Midbrain (tissue), 1 donor: Measurements from ENCODE around the gene STXBP6.

ENCODE experiments used
- DNase-seq: peaks from one replicate; lab custom pipeline; 2025; lab: John Stamatoyannopoulos, UW

STXBP6 gene

DNA sequence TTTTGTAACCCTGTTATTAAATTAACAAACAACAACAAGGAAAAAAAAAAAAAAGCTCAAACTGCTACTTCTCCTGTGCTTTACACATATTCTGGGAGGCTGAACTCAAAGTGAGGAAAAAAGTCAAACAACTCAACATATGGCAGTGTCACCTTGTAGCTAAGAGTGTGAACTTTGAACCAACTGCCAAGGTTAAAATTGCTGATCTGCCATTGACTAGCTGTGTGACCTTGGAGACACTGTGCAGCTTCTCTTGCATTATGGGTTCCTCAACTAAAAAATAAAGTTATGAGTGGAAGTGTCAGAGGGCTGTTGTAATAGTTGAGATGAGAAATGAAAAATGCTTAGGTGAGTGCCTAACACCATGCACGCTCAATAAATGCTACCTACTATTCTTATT, 34.2 kb downstream of the STXBP6 start:
- no peak for DNase-seq

DNA sequence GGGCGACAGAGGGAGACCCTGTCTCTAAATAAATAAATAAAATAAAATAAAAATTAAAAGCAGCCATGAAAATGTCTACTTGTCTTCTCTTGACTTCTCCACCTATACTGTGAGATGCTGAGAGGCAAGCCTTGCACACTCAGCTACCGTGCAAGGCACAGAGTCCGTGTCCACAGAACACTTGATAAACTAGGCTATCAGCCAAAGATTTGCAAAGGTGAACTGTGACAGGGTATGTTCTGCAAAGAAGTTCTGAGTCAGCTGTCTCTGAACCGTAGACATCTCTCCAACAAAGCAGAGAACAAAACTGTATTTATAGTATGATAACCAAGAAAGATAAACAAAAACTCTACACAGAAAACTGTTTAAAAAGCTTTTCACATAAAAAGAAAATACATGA, 35.5 kb downstream of the STXBP6 start:
- no peak for DNase-seq

DNA sequence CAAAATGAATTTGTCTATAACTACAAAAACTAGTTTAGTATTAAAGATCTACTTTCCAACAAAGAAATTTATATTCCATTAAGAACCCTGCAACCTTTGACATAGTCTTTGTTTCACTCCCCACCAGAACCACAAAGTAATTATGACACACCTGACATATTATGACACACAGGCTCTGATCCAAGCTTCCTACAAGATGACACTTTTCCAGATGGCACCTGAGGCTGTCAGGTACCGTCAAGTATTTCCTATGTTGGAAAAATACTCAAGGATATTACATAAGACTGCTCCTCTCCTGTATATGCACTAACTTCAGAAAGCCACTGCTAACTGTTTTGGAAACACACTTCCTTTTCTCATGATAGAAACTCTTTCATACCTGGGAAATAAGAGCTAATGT, 38.9 kb downstream of the STXBP6 start:
- no peak for DNase-seq

DNA sequence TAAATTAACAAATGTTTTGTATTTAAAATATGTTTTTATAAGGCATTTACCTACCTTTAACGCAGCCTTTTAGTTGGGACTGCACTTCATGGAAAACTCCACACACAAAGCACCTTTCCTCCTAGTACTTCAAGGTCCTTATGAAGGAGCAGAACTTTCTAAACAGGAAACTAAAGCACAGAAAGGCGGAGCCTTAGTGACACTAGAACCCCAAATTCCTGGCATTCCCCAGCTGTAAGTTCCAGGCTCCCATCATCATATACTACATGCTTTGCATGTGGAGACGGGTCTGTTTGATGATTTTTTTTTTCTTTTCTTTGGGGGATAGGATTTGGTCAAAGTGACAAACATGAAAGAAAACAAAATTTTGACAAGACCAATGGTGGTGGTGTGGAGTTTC, 39.5 kb downstream of the STXBP6 start:
- DNase-seq, result no peak

DNA sequence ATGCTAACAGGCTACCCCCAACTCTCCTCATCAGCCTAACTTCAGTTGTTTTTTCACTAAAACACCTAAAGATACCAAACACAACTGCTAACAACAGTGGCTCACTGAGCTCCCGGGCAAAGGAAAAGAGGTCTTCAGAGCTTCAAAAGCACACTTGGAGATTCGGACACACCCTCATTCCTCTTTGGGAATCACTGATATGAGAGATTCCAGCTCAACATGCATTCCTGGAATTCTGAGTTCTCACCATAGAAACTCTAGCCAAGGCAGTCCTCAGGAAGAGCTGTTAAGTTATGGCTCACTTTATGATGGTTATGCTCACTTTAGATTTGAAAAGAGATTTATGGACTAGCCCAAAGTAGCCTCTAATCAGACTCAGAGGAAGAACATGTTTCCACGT, 40.1 kb downstream of the STXBP6 start:
- no peak for DNase-seq

DNA sequence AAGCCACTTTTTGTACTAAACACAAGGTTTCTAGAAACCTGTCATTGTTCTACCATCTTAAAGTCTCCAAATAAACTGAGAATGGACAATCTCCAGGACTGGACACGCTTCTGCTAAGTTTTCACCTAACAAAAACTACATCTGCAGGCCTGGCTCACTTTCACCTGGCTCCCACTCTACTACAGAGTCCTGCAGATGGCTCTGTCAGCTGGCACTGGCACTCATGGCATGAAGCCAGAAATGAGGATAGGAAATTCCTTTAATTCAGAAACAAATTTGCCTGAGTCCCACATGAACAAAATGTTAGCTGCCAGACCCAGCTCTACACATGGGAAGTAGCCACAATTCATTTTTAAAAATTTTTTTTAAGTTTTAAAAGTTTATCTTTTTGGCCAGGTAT, 42.1 kb downstream of the STXBP6 start:
- DNase-seq, result peak; percentile 27

DNA sequence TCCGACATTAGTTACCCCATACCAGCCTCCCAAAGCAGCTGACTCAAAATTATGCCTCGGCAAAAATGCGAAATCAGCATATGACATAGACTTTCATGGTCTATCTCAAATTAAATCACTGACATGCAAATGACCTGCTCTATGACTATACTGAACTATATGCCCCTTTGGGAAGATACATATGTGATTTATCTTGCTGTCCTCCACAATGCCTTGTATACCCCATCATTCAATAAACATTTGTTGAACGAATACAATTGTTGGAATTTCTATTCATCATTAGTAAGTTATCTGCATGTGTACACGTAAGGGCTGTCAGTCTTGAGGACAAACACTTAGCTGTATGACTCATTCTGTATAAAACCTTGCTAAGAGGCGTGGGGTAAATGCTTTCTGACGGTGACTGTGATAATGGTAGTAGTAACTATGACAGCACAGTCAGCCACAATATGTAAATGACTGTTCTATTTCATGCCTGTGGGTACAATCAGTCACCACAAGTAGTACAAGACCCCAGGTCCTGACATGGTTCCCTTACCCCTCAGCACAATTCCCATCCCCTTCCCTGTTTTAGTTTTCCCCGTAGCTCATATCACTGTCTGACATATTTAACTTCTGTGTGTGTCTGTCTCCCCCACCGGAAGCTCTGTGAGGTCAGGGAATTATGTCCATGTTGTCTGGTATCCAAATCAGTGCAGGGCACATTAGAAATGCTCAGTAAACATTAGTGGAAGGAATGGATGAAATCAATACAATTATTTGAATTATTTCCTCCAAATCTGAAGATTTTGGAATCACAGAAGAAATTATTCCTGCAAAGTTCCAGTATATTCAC, 42.8 kb downstream of the STXBP6 start:
- DNase-seq, result no peak

DNA sequence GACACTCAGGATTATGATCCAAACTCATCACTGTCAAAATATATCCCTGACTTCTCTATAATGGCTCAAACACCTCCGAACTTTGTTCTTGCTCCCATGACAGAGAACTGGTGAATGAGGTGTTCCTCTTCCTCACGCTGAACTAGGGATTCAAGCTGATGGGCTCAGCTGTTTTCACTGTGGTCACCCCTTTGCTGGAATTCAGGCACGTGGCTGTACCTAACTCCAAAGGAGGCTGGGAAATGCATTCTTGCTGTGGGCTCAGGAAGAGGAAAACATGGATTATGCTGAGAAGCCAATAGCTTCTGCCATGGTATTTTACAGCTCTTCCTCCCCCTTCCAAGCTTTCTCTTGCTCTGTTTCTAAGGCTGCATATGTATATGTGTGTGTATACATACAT, 43.9 kb downstream of the STXBP6 start:
- DNase-seq, result no peak

DNA sequence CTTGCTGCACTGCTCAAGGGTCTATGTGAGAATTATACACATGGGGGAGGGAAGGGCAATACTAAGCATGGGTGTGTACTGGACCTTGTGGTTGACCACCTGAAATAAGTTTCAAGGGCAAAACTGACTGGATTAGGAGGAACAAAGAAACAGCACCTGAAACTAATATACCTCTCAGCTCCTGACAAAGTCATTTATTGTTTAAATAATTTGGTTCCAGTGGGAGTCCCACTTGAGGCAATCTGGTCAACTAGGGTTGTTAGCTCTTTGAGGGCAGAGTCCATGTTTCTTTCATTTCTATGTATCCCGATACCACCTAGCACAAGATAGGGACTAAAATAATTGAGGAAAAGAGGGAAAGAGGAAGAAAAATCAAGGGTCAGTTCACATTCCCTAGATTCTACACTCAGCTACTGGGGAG, 45.5 kb downstream of the STXBP6 start:
- no peak for DNase-seq

DNA sequence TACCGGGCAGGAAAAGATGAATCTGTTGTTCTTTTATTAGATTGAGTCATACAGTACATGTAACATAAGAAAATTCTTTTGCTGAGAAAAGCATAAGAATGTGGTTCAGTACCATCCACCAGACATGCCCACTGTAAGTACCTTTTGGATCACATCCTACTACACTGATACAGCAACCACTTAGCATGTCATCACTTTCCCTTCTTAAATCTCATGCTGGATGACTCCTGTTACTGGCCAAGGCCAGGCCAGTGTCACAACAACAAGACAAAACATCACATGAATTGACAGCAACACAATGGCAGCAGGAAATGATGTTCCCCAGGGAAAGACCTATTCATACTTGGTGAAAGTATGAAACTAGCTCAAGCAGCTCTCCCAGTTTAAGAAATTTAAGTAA, 46.4 kb downstream of the STXBP6 start:
- DNase-seq, result no peak

DNA sequence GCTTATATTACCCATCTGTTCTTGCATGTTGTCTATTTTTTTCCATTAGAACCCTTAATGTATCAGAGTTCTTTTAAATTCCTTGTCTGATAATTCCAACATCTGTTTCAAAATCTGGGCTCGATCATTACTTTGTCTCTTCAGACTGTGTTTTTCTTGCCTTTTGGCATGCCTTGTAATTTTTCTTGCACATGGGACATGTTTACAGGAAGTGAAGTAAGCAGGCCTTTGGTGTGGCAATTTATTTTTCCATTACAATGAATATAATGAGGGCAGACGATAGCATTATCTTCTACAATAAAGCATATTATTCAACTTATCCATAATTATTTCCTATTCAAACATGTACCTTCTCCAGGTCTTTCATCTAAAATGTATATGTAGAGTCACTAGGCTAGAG, 48.3 kb downstream of the STXBP6 start:
- no peak for DNase-seq

DNA sequence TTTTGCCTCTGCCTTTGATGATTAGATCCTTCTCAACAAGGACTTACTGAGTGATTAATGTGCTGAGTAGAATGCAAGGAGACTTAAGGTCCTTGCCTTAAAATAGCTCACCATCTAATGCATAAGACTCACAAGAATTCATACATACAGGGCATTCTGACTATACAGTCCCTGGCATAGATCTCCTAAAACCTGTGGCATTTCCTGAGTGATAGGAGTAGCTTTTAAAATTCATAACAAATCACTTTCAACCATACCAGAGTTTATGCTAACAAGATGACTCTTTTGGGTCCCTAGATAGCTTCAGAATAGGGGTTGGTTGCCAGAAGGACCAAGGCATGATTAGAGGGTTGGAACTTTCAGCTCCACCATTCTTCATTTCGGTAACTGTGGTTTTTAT, 48.8 kb downstream of the STXBP6 start:
- DNase-seq, result no peak

DNA sequence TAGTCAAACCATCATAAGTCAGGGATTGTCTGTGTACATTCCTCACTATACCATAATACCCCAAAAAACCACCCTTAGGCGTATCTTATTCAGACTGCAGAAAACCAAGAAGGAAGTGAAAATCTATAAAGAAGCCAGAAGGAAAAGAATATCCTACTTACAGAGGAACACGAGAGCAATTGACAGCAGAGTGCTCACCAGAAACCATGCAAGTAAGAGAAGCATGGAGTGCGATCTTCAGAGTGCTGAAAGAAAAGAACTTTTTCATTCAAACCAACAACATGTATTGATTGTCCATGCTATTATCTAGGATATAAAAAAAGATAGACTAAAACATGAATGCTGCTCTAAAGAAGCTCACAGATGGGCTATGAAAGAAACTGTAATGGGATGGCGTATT, 50.8 kb downstream of the STXBP6 start:
- DNase-seq, result no peak

DNA sequence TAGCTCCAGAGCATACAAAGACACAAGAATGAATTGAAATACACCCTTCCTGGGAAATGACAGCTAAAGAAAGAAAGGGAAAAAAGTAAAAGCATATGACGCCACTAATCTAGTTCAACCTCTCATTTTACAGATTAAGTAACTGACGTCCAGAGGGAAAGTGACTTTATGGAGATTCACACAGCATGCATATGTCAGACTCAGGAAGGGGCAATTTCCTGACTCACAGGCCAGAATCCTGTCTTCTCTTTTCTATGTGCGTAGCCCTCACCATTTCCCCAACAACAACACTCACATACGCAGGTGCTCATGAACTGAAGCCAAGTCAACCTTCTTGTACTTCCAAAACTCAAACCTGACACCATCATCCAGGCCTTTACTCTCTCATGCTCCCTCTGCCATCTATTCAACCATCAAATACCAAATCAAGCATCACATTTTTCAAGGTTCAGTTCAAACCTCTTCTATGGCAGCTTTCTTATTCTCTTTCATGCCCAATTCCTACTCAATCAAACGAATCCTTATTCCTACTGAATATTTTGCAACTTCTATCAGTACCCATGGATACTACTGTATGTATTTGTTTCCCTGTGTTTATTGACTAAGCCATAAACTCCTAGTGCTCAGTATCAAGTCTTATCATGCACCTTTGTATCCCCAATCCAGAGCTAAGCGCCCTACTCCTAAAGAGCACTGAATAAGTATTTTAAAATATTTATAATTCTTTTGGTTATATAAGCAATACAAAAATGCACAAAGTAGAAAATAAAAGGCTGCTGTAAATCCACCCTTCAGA, 52.8 kb downstream of the STXBP6 start:
- DNase-seq, result no peak

DNA sequence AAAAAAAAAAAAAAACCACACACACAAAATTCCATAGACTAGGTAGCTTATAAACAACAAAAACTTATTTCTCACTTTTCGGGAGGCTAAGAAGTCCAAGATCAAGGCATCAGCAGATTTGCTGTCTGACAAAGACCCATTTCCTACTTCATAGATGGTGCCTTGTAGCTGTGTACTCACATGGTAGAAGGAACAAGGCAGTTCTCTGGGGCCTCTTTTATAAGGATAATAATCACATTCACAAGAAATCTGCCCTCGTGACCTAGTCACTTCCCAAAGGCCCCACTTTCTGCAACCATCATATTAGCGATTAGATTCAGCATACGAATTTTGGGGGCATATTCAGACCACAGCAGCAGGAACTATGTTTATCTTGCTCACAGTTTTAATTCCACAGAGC, 54.9 kb downstream of the STXBP6 start:
- no peak for DNase-seq

DNA sequence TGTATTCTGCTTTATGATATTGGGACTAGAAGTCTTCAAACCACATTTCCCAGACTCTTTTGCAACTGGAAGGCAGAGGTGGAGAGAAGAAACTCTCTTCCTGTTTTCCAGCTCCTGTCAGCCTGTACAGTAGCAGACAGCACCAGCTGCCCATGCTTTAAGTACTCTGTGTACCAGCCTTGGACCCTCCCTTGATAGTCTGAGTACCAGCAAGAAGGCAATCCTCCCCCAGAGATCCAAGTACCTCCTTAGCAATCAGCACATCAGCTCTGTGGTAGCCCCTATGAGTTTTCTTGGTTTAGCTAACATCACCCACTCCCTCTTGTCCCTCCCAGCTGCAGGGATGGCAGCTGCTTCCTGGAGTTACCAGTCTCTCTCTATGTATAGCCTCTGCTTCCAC, 56.3 kb downstream of the STXBP6 start:
- DNase-seq, result no peak

DNA sequence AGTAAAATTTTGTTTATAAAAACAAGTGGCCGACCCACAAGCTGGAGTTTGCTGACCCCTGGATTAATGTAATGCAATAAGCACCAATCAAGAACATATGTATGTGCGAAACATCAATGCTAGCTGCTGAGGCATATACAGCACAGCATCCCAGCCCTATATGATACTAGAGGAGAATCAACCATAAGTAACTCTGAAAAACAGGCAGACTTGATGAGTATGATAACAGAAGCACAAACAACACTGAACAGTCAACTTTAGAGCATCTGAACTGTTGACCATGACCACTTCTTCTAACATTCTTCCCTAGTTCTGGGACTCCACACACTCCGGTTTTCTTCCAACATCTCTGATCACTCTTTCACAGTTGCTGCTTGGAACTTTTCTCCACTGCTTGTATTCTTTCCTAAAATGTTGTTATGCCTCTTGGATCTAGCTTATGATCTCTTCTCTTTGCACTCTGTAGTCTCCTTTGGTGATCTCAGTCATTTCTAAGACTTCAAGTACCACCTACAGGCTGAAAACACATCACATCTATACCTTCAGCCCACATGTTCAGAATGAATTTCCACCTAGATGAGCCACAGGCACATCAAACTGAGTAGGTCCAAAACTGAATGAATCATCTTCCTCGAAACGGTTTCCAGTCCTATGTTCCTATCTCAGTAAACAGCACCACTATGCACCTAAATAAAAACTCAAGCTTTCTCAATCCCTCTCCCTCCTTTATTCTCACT, 57.2 kb downstream of the STXBP6 start:
- DNase-seq, result no peak

DNA sequence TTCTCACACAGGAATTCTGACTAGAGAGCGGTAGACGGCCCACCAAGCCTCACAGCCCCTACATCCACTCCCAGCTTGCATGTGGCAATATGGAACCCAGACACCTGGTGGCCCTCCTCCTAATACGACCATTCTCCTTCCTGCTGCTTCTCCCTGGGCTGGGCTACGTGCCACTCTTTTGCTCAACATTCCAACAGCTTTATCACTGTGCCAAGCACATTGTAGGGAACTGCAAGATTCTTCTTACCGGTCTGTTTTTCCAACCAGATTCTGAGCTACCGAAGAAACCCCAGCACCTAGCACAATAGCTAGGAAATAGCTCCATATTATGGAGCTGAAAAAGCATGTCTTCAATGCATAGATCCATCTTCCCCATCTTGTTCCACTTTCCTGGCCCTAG, 58.1 kb downstream of the STXBP6 start:
- DNase-seq, result no peak

DNA sequence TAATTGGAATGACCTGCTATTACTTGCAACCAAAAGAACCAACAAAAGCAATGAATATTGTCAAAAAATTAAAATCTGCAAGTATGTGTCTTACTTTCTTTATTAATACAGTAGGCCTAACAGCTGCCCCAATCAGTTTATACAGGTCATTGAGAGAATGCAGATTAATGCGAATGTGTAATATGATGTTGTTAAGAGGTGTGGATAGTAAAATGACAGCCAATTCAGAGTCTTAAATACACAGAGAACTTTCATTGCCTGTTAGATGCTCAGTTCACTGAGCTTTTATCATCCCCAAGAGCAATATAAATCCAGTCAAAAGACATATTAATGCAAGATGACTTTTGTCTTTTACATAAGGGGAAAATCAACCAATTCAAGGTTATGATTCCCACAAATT, 58.7 kb downstream of the STXBP6 start:
- no peak for DNase-seq

DNA sequence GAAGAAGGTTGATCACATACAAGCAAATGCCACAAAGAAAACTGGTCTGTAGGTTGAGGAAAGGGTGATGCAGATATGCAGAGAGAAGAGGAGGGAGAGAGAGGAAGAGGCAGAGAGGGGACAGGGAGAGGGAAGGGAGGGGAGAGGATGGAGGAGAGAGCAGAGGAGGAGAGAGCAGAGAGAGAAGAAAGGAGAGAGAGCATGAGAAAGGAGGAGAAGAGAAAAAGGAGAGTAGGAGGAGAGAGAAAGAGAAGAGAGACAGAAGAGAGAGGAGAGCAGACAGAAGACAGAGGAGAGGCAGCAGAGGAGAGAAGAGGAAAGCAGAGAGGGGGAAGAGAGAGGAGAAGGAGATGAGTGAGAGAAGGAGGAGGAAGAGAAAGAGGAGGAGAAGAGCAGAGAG, 59.2 kb downstream of the STXBP6 start:
- no peak for DNase-seq

DNA sequence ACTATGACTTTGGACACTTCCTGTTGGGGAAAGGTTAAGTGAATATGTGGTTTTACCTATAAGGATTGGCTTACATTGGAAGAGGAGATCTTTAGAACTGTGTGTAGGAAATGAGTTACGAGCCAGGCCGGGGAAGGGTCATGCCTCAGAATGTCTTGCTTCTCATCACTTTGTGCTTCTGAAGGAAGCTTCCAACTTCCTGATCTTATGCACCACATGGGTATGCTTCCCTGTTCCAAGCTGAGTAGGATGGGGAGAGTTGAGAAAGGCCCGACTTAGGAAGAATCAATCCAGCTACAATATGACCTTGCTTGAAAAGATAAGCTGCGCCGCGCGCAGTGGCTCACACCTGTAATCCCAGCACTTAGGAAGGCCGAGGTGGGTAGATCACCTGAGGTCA, 59.9 kb downstream of the STXBP6 start:
- DNase-seq, result no peak

DNA sequence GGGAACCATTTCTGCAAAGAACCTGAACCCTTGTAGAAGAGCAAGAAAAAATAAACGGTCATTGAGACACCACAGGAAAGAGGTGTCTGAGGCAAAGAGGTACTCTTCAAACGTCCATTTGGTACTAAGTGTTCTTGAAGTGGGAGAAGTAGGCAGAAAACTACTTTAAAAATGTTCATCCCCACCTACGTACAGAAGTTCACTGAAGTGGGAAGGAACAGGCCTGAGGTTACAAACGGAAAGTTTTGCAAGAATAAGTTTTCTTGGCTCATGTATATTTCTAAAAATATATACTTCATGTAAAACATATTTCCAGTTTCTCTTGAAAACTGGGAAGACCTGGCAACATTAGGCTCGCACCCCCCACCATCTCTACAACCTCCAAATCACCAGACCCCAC, 61.2 kb downstream of the STXBP6 start:
- no peak for DNase-seq
